Fibroblast of skin of right quadriceps (primary cell): ENCODE results near the gene TFEB.

Experiments
- DNase-seq: peaks from one replicate; pipeline ENCODE4 v3.0.0-alpha.2; 2013

TFEB gene

DNA sequence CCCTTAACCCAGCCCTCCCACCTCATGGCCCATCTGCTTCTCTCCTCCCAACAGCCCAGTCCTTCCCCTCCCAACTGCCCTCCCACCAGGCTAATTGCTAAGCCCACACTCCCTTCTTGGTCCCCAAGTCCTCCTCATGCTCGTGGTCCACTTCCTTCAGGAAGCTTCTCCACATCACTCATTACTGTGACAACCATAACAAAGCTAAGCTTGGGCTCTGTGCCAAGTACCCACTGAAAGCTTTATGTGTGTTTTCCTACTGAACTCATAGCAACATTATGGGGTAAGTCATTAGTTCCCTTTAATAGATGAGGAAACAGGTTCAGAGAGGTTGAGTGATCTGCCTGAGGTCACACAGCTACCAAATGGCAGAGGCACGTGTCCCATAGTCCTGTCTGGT is 28.1 kb upstream of the TFEB start:
- no peak for DNase-seq

DNA sequence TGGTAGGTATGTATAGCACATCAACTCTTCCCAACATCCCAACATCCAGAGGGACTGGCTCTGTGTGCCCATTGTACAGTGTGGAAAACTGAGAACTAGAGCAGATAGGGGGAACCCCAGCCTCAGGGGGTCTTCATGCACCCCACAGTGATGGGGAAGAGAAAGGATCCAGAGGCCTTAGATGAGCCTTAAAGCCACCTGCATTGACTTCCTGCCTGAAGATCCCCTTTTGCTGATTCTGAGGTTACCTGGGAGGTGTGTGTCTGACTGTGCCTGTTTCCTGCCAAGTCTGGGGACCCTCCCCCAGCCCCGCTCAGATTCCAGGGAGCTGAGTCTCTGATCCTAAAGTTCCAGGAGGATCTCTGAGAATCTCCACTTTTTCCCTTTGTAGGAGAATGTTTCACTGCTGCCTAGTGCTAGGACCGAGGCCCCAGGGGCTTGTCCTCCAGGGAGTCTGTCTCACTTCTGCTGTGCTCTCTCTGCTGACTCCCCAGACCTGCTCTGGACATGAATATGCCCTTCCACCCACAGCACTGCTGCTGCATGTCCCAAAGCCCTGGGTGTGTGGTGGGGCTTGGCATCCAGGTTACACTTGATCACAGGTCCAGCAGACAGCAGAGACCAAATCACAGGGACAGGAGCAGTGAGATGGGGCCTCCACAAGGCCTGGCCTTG is 24.6 kb upstream of the TFEB start:
- DNase-seq: no peak

DNA sequence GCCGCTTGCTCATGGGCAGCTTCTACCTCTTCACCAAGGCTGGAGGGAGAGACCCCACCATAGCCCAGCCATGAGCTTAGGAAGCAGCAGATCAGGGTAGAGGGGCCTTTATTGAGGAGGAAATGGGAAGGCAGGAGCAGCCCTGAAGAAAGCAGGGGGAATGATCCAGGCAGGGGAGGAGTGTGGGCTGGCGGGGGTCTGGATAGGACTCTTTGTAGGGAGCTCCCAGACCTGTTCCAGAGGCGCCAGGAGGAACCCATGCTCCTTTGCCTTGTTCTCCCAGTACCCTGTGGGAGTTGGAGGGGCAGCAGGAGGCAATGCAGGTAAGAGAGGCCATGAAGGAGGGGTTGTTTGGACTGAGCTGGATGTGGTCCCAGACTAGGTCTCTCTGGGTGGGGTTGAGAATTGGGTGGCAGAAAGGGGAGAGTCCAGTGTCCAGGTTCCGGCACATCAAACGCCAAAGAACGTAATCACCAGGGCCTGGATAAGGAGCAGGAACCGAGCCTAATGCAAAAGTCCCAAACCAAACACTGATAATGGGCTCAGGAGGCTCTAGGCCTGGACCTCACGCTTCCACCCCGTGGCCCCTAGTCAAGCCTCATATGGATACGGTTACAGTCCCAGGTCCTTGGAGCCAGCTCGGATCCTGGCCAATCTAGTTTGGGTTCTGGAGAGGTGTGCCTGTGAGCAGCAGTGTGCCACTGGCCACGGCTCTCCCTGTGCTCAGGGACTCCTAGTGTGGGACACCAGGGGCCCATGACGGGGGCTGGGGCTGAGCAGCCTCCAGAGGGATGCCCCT is 23.9 kb upstream of the TFEB start:
- no peak for DNase-seq

DNA sequence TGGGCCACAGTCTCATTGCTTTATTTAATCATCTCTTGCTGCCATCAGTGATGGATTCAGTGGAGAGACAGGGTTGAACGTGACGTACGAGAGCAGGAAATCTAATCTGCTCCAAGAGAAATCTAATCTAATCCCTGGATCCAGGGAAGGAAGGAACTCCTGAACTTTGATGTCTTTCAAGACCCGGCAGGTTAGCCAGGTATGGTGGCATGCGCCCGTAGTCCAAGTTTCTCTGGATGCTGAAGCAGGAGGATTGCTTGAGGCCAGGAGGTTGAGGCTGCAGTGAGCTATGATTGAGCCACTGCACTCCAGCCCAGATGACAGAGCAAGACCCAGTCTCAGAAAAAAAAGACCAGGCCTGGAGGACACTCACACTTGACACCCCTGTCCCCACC is 23.2 kb upstream of the TFEB start:
- no peak for DNase-seq

DNA sequence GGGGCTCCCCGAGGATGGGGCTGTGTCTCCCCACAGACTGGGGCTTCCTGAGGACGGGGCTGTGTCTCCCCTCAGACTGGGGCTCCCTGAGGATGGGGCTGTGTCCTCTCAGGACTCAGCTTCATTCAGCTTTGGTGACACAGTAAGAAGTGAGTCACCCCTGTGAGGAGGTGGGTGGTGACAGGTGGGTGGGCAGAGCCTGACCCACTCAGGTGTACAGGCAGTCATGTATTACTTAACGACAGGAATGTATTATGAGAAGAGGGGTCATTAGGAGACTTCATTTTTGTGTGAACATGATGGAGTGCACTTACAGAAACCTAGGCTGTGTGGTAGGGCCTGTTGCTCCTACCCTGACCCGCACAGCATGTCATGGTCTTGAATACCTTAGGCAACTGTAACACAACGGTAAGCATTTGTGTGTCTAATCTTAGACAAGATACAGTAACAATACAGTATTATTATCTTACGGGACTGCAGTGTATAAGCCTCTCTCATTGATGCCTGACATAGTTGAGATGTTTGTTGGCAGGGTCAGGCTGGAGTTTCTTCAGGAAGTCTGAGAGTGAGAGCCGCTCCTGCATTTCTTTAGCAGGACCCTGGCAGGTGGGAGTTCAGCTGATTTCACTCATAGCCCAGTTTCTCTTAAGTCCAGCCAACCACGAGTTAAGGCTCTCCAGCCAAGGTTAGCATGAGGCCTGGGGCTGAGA is 22.7 kb upstream of the TFEB start:
- no peak for DNase-seq

DNA sequence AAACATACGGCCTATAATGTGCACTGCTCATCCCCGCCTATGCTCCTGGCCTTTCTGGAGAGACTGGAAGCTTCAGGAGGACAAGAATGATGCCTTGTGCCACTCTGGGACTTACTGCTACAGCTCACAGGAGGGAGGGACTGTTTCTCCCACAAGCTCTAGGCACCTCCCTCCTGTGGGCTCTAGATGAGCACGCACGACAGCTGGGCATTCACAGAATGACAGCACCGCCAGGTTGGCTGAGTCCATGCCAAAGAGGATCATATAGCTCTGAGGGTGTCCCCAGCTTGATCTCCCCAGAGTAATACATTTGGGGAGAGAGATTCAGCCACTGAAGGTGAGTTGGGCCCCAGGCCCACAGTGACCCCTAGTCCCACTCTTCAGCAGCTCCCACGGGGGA is 21.9 kb upstream of the TFEB start:
- DNase-seq: no peak

DNA sequence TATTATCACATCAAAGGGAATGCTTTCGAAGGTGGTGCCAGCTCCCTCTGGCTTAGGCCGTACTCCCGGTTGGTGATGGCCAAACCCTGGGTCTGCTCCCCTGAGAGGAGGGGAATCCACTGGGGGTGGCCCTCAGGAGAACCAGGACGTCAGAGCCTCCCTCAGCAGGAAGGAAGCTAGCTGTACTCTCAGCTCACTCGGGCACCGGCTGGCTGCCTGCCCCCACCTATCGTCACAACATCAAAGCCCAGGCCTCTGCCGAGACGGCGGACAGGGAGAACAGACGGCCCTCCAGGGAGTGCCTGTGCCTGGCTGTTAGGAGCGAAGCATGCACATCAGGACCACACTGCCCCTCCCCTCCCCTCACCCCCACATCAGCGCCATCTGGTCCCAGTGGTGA is 20.9 kb upstream of the TFEB start:
- no peak for DNase-seq

DNA sequence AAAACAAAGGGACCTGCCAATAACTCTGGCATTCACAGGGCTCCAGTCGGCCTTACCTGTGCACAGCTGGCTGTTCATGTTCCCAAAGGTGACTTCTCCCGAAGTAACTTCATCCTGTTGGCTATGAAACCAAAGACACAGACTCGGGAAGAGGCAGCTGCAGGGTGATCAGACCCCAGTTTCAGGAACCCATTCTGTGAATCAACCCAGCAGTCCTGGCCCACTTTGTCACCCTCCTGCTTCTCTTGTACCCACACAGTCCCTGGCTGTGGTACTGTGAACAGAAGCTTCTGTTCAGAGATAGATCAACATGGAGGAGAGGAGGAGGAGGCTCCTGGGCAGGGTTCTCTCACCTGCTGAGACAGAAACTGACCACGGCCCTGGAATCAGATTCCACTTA is 20.5 kb upstream of the TFEB start:
- no peak for DNase-seq

DNA sequence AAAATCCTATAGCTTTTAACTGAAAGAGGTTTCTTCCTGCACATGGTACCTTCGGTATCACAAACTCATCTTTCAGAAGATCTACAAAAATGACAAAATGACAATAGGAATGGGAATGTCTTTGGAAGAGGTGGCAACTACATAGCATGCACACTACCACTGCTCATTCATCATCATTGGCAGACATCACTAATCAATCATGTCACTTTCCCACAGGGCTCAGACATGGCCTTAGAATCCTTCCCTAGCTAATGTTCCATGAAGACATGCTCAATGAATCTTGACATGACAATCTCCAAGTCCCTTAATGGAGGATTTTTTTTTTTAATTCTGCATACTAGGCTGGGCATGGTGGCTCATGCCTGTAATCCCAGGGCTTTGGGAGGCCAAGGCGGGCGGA is 15.0 kb upstream of the TFEB start:
- no peak for DNase-seq

DNA sequence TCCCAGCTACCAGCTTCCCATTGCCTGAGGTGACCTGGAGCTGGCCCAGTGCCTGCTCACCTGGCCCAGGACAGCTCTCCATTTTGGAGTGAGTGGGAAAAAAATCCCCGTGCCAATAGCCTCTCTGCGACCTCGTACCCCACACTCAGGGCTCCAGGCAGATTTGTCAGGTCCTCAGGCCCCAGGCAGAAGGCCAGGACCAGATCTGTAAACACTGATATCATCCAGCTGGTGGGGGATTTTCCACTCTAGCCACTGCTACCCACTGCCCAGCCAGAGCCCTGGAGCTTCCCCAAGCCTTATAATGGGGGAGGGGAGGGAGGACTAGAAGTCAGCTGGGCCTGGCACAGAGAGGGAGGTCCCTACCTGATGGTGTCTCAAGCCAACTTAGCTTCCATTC is 13.1 kb upstream of the TFEB start:
- DNase-seq: no peak

DNA sequence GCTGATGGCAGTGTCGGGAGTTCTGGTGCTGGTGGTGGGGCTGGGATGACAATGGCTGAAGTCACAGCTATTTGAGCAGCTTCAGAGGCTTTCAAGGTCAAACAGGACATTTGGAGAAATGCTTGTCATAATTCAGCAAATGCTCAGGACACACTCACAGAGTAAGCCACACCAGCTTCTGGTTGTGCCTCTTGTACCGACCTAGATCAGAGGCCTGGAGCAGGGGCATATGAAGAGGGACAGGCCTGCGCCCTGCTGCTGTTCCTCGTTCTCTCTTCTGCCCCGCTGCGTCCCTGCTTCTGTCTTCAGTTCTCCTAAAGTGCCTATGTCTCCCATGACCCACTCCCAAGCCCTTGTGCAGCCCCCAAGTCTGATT is 12.7 kb upstream of the TFEB start:
- no peak for DNase-seq

DNA sequence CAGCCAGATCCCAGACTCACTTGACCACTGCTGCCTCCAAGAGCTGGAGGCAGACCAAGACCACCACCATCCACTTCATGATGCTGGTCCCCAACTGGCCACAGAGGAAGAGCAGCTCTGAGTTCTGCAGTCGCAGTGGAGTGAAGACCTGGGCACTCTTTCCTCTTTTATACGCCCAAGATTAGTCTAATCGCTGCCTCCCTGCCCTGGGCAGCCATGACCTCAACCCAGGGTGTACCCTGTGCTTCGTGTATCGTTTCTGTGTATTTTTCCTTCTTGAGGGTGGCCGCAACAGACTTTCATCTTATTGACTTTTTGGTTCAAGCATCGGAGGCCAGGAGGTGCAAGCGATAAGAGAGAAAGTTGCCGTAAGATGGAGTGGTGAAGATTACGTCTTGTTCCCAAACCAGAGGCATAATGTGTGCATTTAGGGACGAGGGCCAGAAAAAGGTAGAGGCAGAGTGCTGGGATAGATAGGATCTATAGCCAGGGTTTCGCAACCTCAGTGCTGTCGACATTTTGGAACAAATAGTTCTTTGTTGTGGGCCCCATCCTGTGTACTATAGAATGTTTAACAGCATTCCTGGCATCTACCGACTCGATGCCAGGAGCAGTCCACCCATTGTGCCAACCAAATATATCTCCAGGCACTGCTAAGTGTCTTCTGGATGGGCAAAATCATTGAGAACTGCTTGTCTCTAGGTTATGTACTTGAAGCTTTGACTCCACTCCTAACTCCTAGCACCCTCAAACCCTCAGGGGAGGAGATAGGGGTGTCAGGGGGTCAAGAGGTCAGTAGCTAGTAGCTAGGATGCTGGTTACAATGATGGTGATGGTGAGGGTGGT is 12.1 kb upstream of the TFEB start, which contains the start of gene PGC:
TSS of gene PGC (minus strand) at position 142 of the 846 bp plus-strand sequence. CDS start at position 79, 63 bp downstream.
- DNase-seq: no peak

DNA sequence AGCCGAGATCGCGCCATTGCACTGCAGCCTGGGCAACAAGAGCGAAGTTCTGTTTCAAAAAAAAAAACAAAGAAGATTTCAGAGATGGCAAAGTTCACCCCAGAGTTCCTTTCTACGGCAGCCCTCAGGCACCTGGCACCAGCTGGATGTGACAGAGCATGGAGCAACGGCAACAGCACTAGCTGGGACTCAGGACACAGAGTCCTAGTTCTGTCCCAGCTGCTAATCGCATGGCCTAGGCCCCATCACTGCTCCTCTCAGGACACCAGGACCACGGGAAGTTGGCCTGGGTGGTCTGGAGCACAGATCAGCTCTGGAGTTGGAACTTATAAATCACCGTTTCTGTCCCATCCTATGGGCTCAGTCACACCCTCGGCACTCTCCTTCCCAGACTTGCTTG is 10.7 kb upstream of the TFEB start:
- DNase-seq: no peak

DNA sequence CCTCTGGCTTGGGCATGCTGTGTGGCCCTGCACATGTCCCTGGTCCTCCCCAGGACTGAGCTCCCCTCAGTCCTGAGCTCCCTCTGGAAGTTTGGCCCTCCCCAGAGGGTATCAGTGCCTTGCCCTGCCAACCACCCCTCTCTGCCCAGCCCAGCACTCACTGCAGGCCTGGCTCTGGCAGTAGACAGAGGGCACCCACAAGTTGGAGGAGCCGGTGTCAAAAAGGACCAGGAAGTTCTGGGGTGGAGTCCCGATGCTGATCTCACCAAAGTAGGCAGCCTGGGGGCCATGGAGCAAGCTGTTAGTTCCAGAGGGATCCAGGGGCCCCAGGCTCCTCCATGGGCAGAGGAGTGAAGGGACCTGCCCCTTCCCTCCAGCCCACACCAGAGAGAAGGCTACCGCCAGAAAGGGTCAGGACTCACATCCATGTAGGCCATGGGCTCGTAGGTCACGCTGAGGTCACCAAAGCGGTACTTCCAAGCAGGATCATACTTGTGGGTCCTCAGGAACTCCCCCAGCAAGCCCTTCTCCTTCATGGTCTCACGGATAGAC is 8.9 kb upstream of the TFEB start:
- DNase-seq: no peak

DNA sequence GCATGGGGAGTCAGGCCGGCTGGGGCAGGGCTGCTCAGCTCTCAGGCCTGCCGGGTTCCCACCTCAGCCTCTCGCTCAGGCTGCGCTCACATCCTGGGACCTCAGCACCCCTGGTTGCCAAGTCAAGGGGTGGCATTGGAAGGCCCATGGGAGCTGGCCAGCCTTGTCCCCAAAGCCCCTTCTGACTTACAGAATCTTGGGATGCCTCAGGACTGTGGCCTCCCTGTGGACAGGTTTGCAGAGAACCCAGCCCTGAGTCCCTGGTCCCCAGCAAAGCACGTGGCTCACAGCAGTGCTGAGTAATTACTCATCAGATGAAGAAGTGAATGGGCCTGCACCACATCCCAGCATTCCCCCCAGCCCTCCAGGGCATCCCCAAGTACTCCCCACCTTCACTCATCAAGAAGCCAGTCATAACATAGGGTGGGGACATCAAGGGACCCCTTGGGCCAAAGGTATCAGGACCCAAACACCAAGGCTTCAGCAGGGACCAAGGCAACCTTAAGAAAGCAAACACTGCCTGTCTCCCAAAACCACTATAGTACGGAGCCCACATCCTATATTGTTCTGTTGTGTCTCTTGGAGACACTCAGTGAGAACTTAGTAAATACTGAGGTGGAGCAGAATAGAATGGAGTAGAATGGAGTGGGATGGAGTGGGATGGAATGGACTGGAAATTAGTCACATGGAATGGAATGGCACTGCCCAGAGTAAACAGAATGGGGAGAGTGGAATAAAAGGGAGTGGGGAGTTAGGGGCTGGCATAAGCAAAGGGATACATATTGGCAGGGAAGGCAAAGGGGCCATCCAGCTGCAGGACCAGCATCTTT is 8.2 kb upstream of the TFEB start:
- no peak for DNase-seq

DNA sequence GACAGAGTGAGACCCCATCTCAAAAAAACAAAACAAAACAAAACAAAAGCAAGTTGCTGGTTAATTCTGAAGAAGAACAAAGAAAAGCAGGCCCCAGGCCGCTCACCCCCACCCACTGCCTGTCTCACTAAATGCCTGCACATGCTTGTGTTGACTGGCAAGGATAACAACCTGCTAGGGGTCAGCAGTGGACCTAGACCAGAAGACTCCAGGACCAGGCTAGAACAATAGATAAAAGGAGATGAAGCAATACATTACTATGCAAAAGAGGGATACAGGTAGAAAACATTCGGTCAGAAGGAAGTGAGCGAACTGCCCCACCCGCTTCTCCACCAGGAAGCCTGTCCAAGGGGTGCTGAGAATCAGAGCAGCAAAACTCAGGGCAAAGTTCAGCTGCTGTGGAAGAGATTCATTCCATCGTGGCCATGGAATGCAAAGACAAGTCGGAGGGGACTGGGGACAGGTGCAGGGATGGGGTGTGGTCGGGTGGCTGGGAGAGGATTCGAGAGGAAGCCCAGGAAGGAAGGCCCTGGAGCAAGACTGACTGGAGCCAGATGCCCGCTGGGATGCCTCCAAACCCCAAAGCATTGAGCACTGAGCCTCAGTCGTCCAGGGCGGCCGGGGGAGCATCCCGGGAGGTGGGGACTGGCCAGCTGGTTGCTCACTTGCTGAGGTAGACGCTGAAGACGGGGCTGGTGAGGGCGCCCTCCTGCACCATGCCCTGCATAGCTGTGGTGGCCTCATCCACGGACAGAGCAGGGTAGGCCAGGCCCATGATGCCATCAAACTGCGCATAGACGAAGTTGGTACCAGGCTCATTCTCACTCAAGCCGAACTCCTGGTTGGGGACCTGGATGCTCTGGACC is 6.5 kb upstream of the TFEB start:
- no peak for DNase-seq

DNA sequence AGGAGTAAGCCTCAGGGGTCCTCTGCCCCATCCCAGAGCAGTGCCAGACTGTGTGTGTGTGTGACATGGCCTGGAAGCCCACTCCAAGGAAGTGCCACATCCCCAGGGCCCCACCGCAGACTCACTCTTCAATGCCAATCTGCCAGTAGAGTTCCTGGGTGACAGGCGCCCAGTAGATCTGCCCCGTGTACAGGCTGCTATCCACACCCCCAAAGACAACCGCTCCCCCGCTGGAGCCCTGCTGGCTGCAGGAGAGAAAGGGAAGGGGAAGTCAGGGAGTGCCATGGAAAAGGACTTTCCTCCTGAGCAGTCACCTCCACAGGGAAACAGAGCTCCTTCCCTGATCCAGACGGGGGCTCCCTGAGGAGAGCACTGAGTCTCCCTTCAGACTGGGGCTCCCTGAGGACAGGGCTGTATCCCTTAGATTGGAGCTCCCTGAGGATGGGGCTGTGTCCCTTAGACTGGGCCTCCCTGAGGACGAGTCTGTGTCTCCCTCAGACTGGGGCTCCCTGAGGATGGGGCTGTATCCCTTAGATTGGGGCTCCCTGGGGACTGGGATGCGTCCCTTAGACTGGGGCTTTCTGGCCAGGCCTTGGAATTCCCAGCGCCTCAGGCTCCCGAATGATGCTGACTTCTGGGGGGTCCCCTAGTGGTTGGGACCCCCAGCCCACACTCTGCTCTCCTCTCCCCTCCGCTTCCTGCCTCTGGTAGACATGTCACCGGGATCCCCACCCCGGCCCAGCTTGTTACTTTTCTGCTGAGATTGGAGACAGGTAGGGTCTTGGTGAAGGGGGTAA is 5.2 kb upstream of the TFEB start:
- no peak for DNase-seq

DNA sequence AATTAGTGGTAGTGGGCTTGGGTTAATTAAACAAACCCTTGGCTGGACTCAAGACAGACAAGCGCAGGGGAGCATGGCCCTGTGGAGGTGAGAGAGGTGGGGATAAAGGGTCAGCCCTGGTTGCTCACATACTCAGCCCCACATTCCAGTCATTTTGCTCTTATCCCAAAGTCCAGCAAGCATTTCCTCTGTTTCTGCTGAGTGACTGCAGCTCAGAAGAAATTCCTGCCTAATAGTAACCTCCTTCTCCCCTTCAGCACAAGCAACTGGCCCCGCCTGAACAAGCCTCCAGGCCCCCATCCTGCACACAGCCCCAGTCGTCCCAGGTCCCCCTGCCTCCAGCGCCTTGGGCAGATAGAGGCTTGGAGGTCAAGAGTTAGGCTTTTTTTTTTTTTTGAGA is 3.6 kb upstream of the TFEB start:
- no peak for DNase-seq

DNA sequence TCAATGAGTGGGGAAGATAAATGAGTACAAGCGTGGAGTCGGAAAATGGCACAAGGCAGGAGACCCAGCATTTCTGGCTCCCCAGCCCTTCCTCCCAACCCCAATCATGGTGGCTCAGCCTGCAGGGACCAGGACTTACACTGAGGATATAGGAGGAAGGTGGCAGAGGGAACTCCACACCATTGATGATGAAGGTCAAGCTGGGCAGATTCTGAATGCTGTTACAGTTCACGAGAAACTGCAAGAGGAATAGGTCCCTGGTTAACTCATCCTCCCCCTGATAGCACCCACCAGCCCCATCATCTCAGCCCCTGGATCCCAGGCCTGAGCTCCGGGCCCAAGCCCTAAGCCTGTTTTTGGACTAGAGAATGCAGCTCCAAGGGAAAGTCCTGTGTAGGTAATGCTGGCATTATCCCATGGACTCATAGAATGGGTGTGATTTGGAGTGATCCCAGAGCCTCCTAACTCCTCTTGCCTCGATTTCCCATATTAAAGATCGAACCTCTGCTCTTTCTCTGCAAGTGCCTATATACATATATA is 2.3 kb upstream of the TFEB start:
- no peak for DNase-seq
